Endothelial cell of umbilical vein (primary cell): ENCODE measurements around the gene MED12L.

Experiments
- CTCF ChIP-seq, 2 donors: IDR thresholded peaks; 1 replicate in 1 of 2; 2 replicates in 1 of 2; pipeline ENCODE4 v1.5.1; 2011; ENCODE audit warnings: low read length in 2 of 2, mild to moderate bottlenecking in 2 of 2, moderate library complexity in 2 of 2, control low read depth in 1 of 2, inconsistent platforms in 1 of 2, low read depth in 1 of 2; ENCODE audit not compliant: insufficient read depth in 1 of 2; ENCODE audit errors: extremely low read depth in 1 of 2
- POLR2A ChIP-seq: IDR thresholded peaks from 2 replicates; pipeline ENCODE4 v1.6.1; 2012; ENCODE audit warnings: low read depth, mild to moderate bottlenecking, control low read depth, low read length

- no peak for TF ChIP-seq CTCF (IDR thresholded peaks at IDR 0.05; ENCODE audit: extremely low read depth in 1 of 2, insufficient read depth in 1 of 2, low read depth in 1 of 2, low read length in 2 of 2)
- TF ChIP-seq POLR2A: no peak
Observed at GRCh38 chr3:151146731-151147091, 61.2 kb downstream of the MED12L start.
